ENCODE data around the gene C1orf141.

C1orf141 gene

DNA sequence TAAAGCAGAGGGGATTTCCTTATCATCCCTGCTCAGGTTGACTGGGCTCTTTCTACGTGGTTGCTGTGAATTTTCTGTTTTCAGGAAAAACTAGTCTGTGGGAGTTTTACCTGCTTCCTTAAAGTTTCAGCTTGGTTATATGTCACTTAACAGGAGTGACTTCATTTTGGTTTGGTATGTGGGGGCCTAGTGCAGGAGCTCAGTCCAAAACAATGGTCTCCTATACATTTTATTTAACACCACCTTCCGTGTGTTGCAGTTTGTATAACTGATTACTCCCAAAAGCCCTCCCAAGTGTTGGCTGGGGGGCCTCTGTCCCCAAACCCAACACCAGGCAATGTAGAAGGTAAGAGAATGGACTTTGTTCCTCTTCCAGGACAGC, 36.8 kb upstream of the C1orf141 start:
- H3K9me3 ChIP-seq (ENCODE audit: control insufficient read depth, low read length), result no peaks in the 10 kb centered on the region
- no peaks in the 10 kb centered on the region for H3K79me2 ChIP-seq
- H3K27me3 ChIP-seq (ENCODE audit: control insufficient read depth, insufficient read depth, low read length), result no peaks in the 10 kb centered on the region
- H3K4me2 ChIP-seq (ENCODE audit: low read length), result no peak overlapping the region
- no peak overlapping the region for H3K9ac ChIP-seq
- no peak overlapping the region for H2AFZ ChIP-seq
- no peaks in the 10 kb centered on the region for H3K36me3 ChIP-seq (ENCODE audit: control insufficient read depth, insufficient read depth, low read length)
- no peak overlapping the region for H3K4me3 ChIP-seq (ENCODE audit: low read depth, low read length)
- H3K27ac ChIP-seq, result no peak overlapping the region
- H3K4me1 ChIP-seq, result no peaks in the 10 kb centered on the region
- TF ChIP-seq, protein P1, sequence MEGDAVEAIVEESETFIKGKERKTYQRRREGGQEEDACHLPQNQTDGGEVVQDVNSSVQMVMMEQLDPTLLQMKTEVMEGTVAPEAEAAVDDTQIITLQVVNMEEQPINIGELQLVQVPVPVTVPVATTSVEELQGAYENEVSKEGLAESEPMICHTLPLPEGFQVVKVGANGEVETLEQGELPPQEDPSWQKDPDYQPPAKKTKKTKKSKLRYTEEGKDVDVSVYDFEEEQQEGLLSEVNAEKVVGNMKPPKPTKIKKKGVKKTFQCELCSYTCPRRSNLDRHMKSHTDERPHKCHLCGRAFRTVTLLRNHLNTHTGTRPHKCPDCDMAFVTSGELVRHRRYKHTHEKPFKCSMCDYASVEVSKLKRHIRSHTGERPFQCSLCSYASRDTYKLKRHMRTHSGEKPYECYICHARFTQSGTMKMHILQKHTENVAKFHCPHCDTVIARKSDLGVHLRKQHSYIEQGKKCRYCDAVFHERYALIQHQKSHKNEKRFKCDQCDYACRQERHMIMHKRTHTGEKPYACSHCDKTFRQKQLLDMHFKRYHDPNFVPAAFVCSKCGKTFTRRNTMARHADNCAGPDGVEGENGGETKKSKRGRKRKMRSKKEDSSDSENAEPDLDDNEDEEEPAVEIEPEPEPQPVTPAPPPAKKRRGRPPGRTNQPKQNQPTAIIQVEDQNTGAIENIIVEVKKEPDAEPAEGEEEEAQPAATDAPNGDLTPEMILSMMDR (IDR thresholded peaks at IDR 0.05), result no peak

DNA sequence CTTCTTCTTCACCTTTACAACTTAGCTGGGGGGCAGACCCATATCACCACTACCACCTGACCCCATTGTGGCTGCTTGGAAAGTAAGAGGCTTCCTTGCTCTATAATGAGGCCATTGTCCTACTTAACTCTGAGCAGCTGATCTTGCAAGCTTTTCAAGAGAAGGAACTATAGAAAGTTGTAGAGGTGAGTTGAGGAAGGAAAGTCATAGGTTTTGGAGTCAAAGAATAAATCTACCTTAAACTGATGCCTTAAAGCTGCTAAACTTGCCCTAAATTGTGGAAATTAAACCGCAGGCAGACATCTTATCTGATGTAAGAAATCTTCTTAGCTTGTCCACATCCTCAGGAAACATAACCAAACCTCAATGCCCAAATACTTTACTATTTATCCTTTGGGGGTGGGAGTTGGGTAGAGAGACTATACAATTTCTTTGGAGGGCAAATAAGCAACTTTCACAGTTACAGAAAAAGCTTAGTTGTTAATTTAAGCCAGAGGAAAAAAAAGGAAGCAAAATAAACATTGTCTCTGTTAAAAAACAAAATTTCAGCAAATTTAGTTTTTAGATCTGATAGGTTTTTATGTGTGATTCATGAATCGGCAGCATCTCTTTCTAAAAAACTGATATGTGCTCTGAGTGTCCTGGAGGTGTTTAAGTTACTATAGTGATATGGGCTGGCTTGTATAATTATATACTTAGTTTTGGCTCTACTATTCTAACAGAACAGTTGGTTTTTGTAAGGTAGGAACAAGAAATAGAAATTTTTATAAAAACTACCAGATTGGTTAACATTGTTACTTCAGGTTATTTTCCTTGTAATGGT, 36.2 kb upstream of the C1orf141 start:
- no peak overlapping the region for H3K4me2 ChIP-seq (ENCODE audit: low read length)
- H3K27me3 ChIP-seq (ENCODE audit: control insufficient read depth, insufficient read depth, low read length), result no peaks in the 10 kb centered on the region
- TF ChIP-seq, protein P1 (IDR thresholded peaks at IDR 0.05), result no peak
- no peak overlapping the region for H3K4me3 ChIP-seq (ENCODE audit: low read depth, low read length)
- H3K27ac ChIP-seq, result no peak overlapping the region
- no peaks in the 10 kb centered on the region for H3K36me3 ChIP-seq (ENCODE audit: control insufficient read depth, insufficient read depth, low read length)
- H3K9ac ChIP-seq, result no peak overlapping the region
- H2AFZ ChIP-seq, result no peak overlapping the region
- no peaks in the 10 kb centered on the region for H3K9me3 ChIP-seq (ENCODE audit: control insufficient read depth, low read length)
- H3K4me1 ChIP-seq, result no peaks in the 10 kb centered on the region
- no peaks in the 10 kb centered on the region for H3K79me2 ChIP-seq

DNA sequence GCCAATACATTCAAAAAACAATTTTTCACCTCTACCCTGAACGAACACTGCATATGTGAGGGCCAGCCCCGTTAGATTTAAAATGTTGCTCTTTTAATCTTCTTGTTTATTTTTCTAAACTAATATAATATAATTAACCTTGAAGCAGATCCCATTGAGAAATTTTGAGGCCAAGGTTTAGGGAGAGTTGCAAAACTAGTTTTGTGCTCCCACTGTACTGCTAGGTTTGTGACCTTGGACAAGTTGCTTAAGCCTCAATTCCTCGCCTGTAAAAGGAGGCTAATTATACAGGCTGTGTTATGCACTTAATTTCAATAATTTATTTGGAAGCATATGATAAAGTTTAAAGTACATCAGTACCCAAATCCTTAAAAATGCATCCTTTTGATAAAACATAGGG, 35.2 kb upstream of the C1orf141 start:
- Histone ChIP-seq H3K27me3 (ENCODE audit: control insufficient read depth, insufficient read depth, low read length) (no peaks in the 10 kb centered on the region), H3K36me3 (ENCODE audit: control insufficient read depth, insufficient read depth, low read length) (no peaks in the 10 kb centered on the region), H3K4me1 (no peaks in the 10 kb centered on the region), H3K9ac (no peak overlapping the region), H3K9me3 (ENCODE audit: control insufficient read depth, low read length) (no peaks in the 10 kb centered on the region), H3K4me2 (ENCODE audit: low read length) (no peak overlapping the region), H3K79me2 (no peaks in the 10 kb centered on the region), H2AFZ (no peak overlapping the region), H3K27ac (no peak overlapping the region), H3K4me3 (ENCODE audit: low read depth, low read length) (no peak overlapping the region)
- TF ChIP-seq, protein P1 (IDR thresholded peaks at IDR 0.05), result no peak

DNA sequence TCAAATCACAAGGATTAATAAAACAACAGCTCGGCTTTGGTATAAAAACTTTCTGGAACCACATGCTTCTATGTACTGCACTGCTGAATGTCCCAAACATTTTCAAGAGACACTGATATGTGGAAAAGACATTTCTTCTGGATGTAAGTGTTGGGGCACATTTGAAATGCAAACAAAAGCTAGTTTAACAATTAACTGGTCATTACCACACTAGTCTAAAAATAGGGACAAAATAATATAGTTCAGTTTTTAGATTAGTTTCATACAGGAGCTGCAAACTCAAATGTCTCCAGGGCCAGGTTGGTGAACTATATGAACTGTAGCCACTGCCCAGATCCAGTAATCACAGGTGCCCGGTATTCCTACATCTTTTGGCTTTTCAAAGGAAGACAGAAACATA, 34.7 kb upstream of the C1orf141 start:
- TF ChIP-seq, protein P1 (IDR thresholded peaks at IDR 0.05), result no peak
- Histone ChIP-seq H3K9ac (no peak overlapping the region), H3K27me3 (ENCODE audit: control insufficient read depth, insufficient read depth, low read length) (no peaks in the 10 kb centered on the region), H3K79me2 (no peaks in the 10 kb centered on the region), H3K4me3 (ENCODE audit: low read depth, low read length) (no peak overlapping the region), H3K36me3 (ENCODE audit: control insufficient read depth, insufficient read depth, low read length) (no peaks in the 10 kb centered on the region), H3K4me1 (no peaks in the 10 kb centered on the region), H3K4me2 (ENCODE audit: low read length) (no peak overlapping the region), H2AFZ (no peak overlapping the region), H3K27ac (no peak overlapping the region), H3K9me3 (ENCODE audit: control insufficient read depth, low read length) (no peaks in the 10 kb centered on the region)

DNA sequence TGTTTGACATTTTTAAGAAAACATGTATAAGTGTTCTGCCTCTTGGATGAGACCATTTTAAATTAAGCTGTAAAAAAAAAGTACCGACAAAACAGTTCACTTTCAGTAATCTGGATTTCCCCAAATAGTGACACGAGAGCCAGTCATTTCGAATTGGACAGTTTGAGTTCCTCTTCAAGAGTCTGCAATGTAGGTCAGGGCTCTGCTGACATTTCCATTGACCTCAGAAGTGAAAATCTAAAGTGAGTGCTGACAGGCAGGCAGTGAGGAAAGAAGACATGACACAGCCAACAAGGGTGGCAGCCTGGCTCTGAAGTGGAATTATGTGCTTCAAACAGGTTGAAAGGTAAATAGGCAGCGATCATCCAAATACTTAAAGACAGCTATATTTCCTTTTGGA, 31.4 kb upstream of the C1orf141 start, which contains the start of gene IL23R:
IL23R (plus strand) TSS at position 259 of the 400 bp plus-strand sequence. CDS start 1,667 bp downstream, outside the sequence.
- H2AFZ ChIP-seq, result no peak within 1 kb of the TSS
- H3K4me2 ChIP-seq (ENCODE audit: low read length), result no peak within 1 kb of the TSS
- H3K27me3 ChIP-seq (ENCODE audit: control insufficient read depth, insufficient read depth, low read length), result no peaks in the 10 kb centered on the region
- no peaks in the 10 kb centered on the region for H3K9me3 ChIP-seq (ENCODE audit: control insufficient read depth, low read length)
- H3K36me3 ChIP-seq (ENCODE audit: control insufficient read depth, insufficient read depth, low read length), result no peaks in the 10 kb centered on the region
- no peaks in the 10 kb centered on the region for H3K79me2 ChIP-seq
- H3K4me3 ChIP-seq (ENCODE audit: low read depth, low read length), result no peak within 1 kb of the TSS
- H3K9ac ChIP-seq, result no peak within 1 kb of the TSS
- no peaks in the 10 kb centered on the region for H3K4me1 ChIP-seq
- H3K27ac ChIP-seq, result no peak within 1 kb of the TSS
- TF ChIP-seq, protein P1 (IDR thresholded peaks at IDR 0.05), result no peak
